C1 segment of cervical spinal cord (tissue), 14 donors: Measurements from ENCODE around the gene ELK4.

Experiments
- DNase-seq, 14 donors: peaks; one replicate each; lab custom pipeline; 2025; lab: John Stamatoyannopoulos, UW

Gene ELK4

DNA sequence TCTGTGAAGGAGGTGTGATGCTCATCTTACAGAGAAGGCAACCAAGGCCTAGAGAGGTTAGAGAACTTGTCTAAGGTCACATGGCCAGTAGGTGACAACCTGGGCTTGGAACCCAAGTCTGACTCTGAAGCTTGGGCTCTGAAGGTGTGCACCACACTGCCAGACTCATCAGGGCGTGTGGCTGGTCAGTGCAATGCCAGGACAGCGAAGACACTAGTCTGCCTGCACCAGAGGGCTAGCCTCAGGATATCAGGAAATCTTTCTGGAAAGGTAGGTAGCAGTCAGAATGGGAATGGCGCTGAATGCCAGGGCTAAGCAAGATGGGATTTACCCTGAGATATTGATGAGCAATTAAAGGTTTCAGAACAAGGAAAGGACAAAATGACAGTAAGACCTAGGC lies 34.9 kb downstream of the ELK4 start:
- DNase-seq, result no peak

DNA sequence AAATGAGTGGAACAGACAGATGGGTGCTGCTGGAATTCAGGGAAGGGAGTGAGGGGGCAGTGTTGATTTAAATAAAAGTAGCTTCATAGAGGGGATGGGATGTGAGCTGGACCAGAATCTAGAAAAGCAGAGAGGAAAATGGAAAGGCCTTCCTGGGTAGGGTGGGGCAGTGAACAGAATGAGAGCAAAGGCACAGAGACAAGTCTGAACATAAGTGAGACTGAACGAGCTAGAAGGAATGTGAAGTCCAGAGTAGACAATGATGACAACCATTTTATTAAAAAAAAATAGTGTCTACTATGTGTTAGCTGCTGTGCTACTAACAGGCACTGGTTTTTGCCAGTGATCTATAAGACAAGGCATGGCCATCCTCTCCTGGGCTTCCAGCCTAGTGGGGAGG lies 36.0 kb downstream of the ELK4 start:
- no peak for DNase-seq

DNA sequence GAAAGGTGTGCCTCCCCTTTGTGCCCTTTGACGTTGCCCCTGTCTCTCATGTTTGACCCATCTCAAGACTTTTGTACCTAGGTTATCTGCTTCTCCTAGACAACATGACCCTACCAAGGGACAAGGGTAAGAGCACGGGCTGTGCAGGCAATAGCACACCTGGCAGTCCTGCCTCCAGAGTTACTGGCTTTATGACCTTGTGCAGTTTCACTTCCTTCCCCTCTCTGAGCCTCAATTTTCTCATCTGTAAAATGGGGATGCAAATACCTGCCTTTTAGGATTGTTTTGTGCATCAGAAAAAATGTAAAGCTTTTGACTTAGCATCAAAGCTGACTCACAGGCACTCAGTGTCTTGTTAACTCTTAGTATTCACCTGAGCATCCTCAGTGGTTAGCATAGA lies 36.4 kb downstream of the ELK4 start:
- DNase-seq, result no peak

DNA sequence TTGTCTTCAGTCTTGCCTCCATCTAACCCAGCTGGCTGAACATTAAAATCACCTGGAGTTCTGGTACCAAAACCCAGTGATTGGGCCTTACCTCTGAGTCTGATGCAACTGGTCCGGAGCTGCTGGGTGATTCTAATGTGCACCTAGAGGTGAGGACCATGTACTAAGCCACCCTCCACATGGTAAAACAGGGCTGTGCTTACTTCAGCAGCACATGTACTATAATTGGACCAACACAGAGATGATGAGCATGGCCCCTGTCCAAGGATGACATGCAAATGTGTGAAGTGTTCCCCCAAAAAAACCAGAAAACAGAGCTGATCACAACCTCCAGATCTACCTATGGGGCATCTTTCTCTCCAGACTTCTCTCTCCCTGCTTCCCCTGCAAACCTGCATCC lies 37.0 kb downstream of the ELK4 start:
- no peak for DNase-seq

DNA sequence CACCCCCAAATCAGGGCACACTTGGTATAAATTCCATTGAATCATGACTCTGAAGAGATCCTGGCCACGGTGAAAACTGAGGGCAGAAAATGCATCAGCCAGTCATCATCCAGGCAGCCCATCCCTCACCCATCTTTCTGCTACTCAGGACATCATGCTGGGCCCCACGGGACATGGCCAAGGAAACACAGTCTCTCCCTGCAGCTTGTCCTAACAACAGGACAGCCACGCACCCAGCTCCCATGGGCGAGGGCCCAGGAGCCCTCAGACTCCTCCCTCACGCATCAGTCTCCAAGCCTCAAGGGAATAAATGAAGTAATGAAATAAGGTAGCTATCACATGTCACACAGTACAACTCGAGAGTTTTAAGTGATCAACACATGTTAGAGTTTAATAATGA lies 37.8 kb downstream of the ELK4 start:
- no peak for DNase-seq

DNA sequence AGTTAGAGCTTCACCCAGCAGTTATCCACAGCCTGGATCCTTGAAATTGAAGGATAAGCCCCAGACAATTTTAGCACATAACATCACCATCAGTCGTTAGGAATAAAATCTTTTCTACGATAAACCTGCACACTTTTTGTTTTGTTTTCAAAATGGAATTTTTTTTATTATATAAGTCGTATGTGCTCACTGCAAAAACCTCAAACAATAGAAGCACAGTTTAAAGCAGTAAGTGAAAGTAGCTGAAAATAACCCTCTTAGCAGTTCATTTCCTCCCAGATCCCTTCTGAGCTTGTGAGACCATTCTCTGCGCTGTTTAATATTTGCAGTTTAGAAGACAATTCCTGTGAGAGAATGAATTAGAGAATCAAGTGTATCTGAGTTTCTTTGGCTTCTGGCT lies 38.3 kb downstream of the ELK4 start:
- no peak for DNase-seq

DNA sequence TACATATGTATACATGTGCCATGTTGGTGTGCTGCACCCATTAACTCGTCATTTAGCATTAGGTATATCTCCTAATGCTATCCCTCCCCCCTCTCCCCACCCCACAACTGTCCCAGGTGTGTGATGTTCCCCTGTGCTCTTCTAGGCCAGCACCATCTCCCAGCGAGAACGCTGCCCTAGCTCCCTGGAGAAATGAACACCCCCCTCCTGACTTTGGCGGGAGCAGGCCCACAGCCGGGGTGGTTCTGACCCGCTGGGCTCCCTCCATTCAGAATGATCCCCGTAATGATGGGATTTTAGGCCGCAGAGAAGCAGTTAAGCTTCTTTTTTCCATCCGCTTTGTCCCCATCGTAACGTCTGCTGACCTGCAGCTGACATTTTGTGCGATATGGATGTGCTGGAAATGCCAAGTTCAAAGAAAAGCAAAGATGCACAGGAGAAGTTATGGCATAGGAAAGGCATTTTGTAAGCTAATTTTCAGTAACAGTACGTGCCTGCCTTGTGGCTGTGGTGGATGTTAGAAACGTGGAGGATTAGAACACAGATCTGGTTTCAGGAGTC lies 39.3 kb downstream of the ELK4 start:
- no peak for DNase-seq

DNA sequence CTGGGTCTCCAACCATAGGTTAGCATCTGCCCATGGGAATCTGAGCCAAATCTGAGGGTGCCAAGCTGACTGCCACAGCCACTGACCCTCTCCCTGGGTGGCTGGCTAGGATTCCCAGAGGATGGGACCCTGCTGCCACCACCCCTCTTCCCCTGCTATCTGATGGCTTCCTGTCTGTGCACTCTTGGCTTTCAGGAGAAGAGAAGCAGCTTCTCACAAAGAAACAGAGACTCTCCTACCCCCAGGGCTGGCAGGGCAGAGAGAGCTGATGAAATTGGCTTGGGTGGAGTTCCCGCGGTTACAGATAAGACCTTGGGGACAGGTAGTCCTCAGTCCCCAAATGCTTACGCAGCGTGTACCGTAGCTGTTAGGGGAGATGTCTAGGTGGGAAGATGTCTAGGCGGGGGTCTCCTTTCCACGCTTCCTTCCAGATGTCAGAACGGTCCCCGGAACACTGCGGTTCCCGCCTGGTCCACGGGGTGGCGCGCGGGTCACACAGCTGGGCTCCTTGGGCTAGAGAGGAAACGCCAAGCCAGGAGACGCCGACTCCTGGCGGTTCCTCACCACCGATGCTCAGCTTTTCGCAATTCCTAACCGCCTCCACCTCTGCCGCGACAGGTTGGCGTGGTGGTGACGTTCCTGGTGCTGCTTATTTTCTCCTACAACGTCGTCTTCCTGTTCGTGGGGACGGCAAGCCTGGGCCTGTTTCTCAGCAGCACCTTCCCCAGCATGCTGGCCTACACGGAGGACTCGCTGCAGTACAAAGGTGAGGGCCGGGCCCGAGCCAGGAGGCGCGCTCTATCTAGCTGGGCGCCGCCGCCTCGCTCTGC lies 40.1 kb downstream of the ELK4 start:
- DNase-seq, result peak in 13 of 14 donors; percentile 26 to 88 (median 69)

DNA sequence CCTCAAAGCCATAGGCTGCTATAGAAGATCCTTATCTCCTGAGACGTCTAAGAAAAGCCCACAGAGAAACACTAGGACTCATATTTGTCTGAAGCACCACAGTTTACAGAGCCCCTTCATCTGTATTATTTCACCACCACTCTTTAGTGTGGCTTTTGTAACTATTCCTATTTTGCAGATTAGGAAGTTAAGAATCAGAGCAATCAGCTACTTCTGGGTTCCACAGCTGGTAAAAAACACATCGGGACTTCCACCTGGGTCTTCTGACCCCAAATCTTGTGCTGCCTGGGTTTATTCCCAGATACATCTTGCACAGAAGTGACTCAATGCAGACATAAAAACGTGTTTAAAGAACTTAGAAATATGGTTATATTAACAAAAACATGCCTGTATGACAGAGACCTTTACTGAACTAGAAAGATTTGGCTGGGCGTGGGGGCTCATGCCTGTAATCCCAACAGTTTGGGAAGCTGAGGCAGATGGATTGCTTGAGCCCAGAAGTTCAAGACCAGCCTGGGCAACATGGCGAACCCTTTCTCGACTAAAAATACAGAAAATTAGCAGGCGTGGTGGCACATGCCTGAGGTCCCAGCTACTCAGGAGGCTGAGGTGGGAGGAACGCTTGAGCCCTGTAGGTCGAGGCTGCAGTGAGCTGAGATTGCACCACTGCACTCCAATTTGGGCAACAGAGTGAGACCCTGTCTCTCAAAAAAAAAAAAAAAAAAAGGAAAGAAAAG lies 40.9 kb downstream of the ELK4 start:
- DNase-seq, result no peak

DNA sequence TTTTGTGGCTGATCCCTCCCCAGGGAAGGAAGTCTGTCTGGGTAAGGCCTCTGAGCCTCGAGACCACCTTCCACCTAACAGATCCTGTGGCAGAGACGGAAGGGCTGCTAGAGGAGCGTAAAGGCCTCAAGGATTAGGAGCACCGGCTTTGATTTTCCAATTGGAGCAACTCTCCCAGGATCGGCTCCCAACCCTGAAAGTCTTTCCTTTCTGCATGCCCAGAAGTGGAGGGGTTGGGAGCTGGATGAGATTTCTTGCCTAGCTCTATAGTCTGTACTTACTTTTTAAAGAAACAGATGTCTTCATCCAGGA lies 41.4 kb downstream of the ELK4 start:
- DNase-seq, result no peak

DNA sequence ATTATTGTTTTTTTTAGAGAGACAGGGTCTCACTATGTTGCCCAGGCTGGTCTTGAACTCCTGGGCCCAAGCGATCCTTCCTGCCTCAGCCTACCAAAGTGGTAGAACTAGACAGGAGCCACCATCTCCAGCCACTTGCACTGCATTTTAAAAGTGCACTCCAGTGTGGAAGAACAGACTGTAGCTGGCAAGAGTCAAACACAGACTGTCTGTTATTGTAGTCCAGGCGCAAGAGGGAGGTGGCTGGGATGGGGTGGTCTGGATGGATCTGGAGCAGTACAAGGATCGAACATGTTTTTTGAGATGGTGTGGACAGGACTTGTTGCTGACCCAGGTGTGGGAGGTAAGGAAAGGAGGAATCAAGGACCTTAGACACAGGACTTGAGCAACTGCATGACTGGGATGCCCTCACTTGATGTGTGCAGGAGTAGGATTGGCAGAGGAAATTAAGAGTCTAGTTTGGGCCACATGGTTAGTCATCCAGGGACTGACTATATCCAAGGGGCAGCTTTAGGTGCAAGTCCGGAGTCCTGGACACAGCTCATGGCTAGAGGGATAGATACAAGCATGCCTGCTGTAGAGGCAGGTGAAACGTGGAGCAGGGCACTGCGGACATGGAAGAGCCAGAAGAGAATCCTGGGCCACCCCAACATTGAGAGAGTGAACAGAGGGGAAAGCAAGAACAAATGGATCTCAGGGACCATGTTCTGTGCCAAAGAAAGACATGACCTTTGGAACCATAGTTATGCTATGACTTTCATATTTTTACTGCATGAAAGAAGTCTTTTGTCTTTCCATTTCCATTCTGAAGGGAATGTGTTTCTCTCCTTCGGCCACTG lies 42.0 kb downstream of the ELK4 start:
- no peak for DNase-seq

DNA sequence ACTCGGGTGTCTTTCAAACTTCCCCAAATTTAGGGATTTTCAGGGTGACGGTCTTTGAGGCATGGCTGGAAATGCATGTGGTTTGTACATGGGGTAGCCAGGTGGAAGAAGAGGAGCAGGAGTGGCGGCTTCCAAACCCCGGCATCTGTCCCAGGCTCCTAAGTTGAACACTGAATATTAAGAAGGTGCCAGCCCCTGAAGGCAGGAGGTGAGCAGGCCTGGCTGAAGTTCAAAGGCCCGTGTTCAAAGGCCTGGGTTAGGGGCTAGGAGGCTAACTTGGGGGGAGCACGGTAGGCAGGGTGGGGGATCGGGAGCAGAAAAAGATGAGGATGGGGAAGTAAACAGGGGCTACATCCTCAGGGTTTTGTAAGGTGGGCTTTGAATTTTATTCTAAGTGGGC lies 42.8 kb downstream of the ELK4 start:
- no peak for DNase-seq

DNA sequence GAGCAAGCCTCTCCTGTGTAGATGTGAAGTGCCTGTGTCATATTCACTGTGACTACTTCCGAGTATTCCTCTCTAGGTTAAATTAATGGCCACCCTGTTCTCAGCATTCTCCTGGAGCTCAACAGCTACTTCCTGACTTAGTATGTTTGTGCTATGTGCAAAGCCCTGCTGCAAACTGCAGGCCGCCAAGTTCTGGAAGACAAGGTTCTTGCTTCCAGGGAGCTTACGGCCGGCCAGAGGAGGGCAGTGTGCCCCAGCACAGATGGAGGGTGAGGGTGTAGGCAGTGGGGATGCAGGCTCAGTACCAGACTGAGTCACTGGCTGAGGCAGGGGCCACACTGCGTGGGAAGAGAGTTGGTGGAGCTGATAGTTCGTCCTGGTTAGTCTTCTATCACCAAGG lies 43.2 kb downstream of the ELK4 start:
- peak in 1 of 14 donors; percentile 43 for DNase-seq

DNA sequence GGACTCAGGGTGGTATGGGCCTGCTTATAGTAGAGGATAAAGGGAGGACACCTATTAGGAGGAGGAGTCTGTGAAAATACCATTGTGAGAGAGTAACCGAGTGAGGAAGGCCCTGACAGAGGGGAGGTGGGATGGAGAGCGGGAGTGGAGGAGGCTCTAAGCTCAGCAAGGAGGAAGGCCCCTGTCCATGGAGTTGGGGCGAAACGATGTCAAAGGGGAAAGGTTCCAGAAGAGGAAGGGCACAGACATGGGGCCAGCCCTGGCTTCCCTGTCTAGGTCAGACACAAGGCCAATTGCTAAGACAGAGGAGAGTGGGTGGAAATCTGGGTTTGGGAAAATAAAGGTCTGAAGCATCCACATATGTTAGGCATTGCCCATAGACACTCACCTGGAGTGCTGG lies 44.2 kb downstream of the ELK4 start:
- DNase-seq, result no peak

DNA sequence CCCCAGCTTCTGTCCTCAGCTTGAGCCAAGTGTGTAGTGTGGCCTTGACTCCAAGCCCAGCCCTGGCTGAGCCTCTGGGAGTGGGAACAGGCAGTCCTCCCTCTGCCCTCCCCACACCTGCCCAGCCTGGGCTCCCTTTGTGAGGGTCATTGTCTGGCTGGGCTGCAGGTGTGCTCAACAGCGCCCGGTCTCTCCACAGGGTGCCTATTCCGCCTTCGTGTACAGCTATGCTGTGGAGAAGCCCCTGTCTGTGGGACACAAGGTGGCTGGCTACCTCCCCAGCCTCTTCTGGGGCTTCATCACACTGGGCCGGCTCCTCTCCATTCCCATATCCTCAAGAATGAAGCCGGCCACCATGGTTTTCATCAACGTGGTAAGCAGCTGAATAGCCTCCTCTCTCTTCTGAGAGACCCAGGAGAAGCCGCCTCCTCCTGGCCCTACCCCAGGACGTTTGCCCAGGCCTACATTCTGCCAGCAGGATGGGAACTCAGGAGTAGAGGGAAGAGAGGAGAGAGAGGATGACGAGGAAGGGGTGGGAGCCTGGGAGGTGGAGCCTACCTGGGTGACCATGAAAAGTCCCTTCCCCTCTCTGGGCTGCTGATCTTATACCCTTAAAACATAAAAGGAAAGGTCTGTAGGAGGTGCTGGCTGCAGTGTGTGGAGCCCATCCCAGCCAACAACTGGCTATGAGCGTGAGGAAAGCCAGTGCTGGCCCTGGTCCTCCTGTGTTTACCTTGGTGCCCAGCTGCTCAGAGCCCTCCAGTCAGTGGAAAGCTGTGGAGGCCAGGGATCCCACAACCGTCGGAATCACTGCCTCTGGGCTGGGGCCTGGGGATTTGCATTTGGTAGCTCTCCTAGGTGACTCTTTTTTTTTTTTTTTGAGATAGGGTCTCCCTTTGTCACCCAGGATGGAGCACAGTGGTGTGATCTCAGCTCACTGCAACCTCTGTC lies 45.7 kb downstream of the ELK4 start:
- DNase-seq, result no peak

DNA sequence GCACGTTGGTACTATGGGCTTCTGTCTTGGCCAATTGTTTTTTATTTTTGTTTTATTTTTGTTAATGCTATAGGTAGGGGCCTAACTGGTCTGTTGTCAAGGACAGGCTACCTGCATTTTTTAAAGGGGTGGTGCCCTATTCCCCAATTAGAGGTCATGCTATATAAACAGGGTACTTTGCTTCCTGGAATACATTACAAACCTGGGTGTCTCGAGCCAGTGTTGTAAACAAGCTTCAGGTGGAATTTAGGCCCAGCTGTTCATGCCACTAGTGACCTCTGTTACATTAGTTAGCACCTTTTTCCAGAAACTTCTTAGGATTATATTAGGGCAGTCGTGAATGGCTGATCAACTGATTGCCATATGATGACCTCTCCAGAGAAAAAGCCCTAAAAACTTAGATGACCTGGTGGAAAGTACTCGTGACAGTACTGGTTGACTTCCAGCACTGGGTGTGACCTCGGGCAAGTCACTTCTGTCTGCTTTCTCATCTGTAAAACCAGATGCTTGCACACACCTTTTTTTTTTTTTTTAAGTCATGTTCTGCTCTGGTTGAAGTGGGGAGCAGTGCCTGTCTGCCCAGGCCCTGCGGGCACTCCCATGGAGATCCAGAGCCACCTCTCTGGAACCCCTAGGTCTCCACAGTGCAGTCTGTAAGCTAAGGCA lies 46.5 kb downstream of the ELK4 start:
- DNase-seq, result no peak

DNA sequence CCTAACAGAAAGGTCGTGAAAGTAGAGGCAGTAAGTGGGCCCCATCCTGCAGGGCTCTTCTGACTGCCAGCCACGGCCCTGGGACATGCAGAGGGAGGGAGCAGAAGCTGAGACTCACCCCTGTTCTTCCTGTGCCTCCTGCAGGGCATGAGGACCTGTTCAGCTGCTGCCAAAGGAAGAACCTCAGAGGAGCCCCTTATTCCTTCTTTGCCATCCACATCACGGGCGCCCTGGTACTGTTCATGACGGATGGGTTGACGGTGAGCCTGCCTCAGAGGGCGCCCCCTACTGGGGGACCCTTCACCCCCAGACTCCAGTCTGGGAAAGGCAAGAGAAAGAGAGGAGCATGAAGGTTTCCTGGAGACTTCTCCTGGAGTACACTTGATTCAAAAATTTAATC lies 47.1 kb downstream of the ELK4 start:
- no peak for DNase-seq

DNA sequence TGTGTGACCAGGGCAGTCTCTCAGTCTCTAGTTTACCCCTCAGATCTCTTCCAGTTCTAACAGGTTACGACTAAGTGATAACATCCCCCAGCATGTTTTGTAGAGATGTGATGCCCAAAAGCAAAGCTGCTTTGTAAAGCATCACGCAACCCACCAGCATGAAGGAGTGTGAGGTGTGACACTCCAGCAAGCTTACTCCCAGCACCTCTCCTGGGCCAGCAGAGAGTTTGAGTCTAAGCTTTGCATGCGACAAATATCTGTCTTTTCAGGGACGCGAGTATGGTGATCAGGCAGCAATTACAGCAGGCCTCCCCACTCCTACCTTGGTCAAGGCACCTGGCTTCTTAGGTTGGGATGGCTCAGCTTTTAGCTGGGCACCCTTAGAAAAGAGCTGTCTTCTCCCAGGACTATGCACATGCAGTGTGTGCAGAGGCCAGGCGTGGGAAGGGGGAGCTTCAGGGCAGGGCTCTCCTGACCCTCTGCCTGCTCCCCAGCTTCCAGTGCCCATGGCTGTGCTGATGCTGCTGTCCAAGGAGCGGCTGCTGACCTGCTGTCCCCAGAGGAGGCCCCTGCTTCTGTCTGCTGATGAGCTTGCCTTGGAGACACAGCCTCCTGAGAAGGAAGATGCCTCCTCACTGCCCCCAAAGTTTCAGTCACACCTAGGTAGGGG lies 48.2 kb downstream of the ELK4 start:
- no peak for DNase-seq

DNA sequence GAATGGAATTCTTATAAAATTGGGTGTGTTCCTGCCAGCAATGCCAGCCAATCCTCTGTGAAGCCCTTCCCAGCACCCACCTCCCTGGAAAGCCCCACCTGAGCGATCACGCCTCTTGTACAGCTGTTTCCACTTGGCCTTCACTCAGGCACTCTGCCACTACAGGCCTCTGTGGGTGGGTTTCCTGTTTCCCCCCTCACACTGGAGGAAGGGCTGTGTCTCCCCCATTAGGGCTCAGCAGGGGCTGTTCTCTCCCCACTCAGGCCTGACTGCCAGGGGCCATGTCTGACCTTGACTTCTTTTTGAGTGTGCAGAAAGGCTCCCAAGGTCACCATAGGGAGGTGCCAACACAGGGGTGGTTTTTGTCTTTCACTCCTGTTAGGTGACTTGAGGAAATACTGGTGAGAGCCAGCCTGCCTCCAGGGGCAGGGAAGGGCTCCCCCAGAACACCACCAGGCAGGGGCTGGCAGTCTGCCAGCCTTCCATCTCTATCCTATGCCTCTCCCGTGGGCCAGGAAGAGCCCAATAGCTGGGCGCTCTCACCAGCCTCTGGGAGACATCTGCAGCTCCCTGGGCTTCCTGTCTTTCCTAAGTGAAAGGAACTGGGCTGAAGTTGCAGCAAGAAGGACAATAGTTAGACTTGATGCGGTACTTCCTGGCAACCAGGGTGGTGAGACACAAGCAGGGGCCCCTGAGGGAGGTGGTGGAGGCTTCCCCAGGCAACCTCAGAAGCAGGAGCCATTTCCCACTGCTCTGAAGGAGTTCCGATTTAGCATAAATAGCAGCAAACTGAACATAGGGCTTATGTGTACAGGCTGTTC lies 49.1 kb downstream of the ELK4 start:
- no peak for DNase-seq
